HG02798 (cell line): ENCODE results near the gene MED19.

Experiments used
- ATAC-seq: cut with Tn5 transposase; IDR thresholded peaks from one replicate; pipeline ENCODE4 v1.9.1; 2021; ENCODE audit warnings: mild to moderate bottlenecking; ENCODE audit not compliant: unreplicated experiment, poor library complexity

MED19 gene

DNA sequence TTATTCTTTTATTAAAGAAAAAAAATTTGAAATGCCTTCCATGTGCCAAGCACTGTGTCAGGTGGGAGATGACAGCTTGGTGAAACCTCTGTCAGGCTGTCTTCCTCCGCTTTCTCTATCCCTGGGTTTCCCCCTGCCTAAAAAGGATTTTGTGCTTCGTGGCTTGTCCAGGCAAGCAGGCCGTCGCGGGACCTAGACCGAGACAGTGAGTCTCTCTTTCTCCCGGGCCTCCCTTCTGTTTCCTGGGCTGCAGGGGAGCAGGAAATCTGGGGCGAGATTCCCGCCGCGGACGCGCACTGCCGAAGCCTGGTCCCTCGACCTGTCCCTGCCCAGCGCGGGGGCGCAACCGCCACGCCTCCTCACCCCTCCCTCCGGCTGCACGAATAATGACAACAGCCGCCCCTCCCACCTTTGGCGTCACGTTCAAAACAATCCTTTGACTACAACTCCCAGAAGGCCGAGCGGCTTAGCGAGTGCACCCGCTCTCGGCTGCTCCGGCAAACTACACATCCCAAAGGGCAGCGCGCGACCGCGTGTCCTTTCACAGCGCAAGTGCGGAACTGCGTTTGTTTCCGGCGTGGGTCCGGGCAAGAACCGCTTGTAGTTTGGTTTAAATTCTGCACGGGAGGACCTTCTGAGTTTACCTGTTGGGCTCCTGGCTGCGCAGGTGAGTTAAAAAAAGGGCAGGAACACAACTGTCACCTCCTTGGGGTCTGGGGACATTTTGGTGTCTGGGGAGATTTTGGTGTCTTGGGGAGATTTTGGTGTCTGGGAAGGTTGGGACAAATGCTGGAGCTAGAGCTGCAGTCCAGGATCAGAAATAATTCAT is 54.6 kb downstream of the MED19 start, which contains the start of gene CLP1:
Gene CLP1 (plus strand): TSS at position 569 of the 829 bp plus-strand sequence. CDS start 1,715 bp downstream, outside the sequence.
- ATAC-seq: peak; percentile 99

DNA sequence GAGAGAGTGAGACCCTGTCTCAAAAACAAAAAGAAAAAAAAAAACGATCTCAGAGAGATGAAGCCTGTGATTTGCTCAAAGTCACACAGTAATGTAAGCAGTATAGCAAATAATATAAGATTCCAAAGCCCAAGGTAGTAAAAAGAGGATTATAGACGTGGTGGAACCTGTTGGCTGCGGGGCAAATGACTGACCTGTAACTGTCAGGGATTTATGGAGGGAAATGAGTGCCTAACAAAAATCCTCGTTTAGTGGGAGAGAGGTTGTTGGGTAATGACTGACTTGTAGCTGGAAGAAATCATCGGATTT is 55.2 kb downstream of the MED19 start:
- ATAC-seq: no peak
